Progenitor cell of endocrine pancreas (in vitro differentiated cells): ENCODE results near the gene JPH3. TPM values are rescaled to one million over a fixed set of nuclear protein-coding genes. Genes with fewer than 3 reads are reported as not detected.

Experiments used
- DNase-seq: peaks from one replicate; pipeline ENCODE4 v3.0.0; 2021; ENCODE audit warnings: low spot score; ENCODE audit not compliant: unreplicated experiment
- H3K27ac Mint-ChIP-seq: 2 replicates; pipeline ENCODE4 v1.8.0; 2021; ENCODE audit warnings: mild to moderate bottlenecking, moderate library complexity, mixed read lengths
- H3K27me3 Mint-ChIP-seq: 2 replicates; pipeline ENCODE4 v1.8.0; 2021; ENCODE audit warnings: mixed read lengths
- H3K36me3 Mint-ChIP-seq: 2 replicates; pipeline ENCODE4 v1.8.0; 2022; ENCODE audit warnings: mixed read lengths; ENCODE audit not compliant: insufficient read depth
- H3K4me1 Mint-ChIP-seq: 2 replicates; pipeline ENCODE4 v1.8.0; 2021; ENCODE audit warnings: low read depth, mixed read lengths
- H3K4me3 Mint-ChIP-seq: 2 replicates; pipeline ENCODE4 v1.8.0; 2021; ENCODE audit warnings: low read depth, mild to moderate bottlenecking, moderate library complexity, mixed read lengths
- H3K9me3 Mint-ChIP-seq: 2 replicates; pipeline ENCODE4 v1.8.0; 2021; ENCODE audit warnings: low read depth, mixed read lengths
- CTCF ChIP-seq: fragments of 200-600 bp; sonication (generic); IDR thresholded peaks from one replicate; pipeline ENCODE4 v1.5.0; 2021; ENCODE audit warnings: antibody characterized with exemption, mild to moderate bottlenecking; ENCODE audit not compliant: unreplicated experiment
- total RNA-seq: library from RNA; stranded (reverse); gene quantifications from 2 replicates; pipeline ENCODE4 v1.2.1, GENCODE V29; 2021

The JPH3 gene
- total RNA-seq, 1 donor from 2014 or later = 26.4 TPM

- Mint-ChIP-seq H3K4me1 (peaks cover 1% of the 10 kb centered on the region), H3K9me3 (no peaks in the 10 kb centered on the region), H3K4me3 (no peak overlapping the region), H3K27ac (no peak overlapping the region), H3K36me3 (peaks cover 13% of the 10 kb centered on the region), H3K27me3 (no peaks in the 10 kb centered on the region)
- TF ChIP-seq CTCF = no peak
- no peak for DNase-seq
These were observed 130.9 kb downstream of the JPH3 start for GRCh38 chr16:87733190-87733589.

- H3K36me3 Mint-ChIP-seq = peaks cover 9% of the 10 kb centered on the region
- DNase-seq = no peak
- no peak overlapping the region for H3K27ac Mint-ChIP-seq
- TF ChIP-seq CTCF = no peak
- H3K9me3 Mint-ChIP-seq = no peaks in the 10 kb centered on the region
- H3K4me3 Mint-ChIP-seq = no peak overlapping the region
- peaks cover 1% of the 10 kb centered on the region for H3K4me1 Mint-ChIP-seq
- H3K27me3 Mint-ChIP-seq = no peaks in the 10 kb centered on the region
These were observed 132.3 kb downstream of the JPH3 start for GRCh38 chr16:87734644-87735043.

- no peak overlapping the region for H3K27ac Mint-ChIP-seq
- no peak for TF ChIP-seq CTCF
These were observed 133.1 kb downstream of the JPH3 start for GRCh38 chr16:87735270-87736007.

GRCh38 chr16:87736008-87736382 lies 133.7 kb downstream of the JPH3 start:
- Mint-ChIP-seq H3K9me3 (no peaks in the 10 kb centered on the region), H3K4me3 (no peak overlapping the region), H3K27me3 (no peaks in the 10 kb centered on the region), H3K4me1 (peaks cover 1% of the 10 kb centered on the region), H3K27ac (no peak overlapping the region), H3K36me3 (peaks cover 8% of the 10 kb centered on the region)
- no peak for TF ChIP-seq CTCF
- DNase-seq = no peak

More at GRCh38 chr16:87735270-87736007, 133.1 kb downstream of the JPH3 start:
- DNase-seq = no peak
- peaks cover 1% of the 10 kb centered on the region for H3K4me1 Mint-ChIP-seq
- H3K36me3 Mint-ChIP-seq = peaks cover 9% of the 10 kb centered on the region
- no peaks in the 10 kb centered on the region for H3K27me3 Mint-ChIP-seq
- H3K4me3 Mint-ChIP-seq = no peak overlapping the region
- H3K9me3 Mint-ChIP-seq = no peaks in the 10 kb centered on the region

- H3K4me3 Mint-ChIP-seq = no peak overlapping the region
- no peaks in the 10 kb centered on the region for H3K27me3 Mint-ChIP-seq
- TF ChIP-seq CTCF = no peak
- H3K4me1 Mint-ChIP-seq = no peaks in the 10 kb centered on the region
- peaks cover 13% of the 10 kb centered on the region for H3K36me3 Mint-ChIP-seq
- no peak overlapping the region for H3K27ac Mint-ChIP-seq
- H3K9me3 Mint-ChIP-seq = no peaks in the 10 kb centered on the region
- no peak for DNase-seq
These were observed 137.5 kb downstream of the JPH3 start for GRCh38 chr16:87739801-87740200.
